Measurements from ENCODE around the gene CNIH2.
"Not testable (repeated sequence)": the region's sequence is repeated elsewhere in the genome, so short reads cannot be mapped to it uniquely, and the experiment has no call there.

The CNIH2 gene

DNA sequence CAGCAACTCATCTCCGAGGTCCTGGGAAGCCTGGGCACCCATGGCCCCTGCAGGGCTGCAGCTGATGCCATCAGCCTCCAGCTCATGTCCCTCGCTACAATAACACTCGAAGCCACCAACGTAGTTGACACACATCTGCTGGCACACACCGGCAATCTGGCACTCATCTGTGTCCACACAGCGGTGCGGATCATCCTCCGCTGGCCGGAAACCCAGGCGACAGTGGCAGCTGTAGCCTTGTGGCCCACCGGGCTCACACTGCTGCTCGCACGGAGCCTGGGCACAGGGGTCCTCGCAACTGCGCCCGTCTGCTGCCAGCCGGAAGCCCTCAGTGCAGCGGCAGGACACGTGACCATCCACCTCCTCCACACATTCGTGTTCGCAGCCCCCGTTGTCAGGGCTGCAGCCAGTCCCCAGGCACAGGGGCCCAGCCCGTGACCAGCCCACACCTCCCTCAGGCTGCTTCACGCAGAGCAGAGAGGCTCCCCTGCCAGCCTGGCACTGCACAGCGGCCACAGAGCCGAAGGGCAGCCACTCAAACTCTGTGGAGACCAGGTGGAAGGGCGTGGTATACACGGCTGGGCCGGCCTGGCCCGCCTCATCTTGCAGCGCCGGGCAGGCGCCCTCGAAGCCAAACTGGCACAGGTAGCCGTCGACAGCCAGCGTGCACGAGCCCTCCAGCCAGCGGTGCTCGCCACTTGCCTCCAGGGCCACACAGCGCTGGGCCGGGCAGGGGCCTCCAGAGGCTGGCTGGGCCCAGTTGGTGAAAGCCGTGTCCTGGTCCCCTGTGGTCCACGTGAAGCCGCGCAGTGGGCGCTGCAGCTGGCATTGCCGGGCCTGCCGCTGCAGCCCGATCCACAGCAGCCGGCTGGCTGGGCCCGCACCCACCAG, 38.2 kb downstream of the CNIH2 start:
- no peak for DNase-seq (ENCODE audit: low read depth)
- H3K4me3 ChIP-seq (ENCODE audit: low read depth, low read length): no peak overlapping the region
- TF ChIP-seq, protein P1, sequence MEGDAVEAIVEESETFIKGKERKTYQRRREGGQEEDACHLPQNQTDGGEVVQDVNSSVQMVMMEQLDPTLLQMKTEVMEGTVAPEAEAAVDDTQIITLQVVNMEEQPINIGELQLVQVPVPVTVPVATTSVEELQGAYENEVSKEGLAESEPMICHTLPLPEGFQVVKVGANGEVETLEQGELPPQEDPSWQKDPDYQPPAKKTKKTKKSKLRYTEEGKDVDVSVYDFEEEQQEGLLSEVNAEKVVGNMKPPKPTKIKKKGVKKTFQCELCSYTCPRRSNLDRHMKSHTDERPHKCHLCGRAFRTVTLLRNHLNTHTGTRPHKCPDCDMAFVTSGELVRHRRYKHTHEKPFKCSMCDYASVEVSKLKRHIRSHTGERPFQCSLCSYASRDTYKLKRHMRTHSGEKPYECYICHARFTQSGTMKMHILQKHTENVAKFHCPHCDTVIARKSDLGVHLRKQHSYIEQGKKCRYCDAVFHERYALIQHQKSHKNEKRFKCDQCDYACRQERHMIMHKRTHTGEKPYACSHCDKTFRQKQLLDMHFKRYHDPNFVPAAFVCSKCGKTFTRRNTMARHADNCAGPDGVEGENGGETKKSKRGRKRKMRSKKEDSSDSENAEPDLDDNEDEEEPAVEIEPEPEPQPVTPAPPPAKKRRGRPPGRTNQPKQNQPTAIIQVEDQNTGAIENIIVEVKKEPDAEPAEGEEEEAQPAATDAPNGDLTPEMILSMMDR (IDR thresholded peaks at IDR 0.05; ENCODE audit: insufficient read depth, low read depth, low read length, missing control alignments): no peak

DNA sequence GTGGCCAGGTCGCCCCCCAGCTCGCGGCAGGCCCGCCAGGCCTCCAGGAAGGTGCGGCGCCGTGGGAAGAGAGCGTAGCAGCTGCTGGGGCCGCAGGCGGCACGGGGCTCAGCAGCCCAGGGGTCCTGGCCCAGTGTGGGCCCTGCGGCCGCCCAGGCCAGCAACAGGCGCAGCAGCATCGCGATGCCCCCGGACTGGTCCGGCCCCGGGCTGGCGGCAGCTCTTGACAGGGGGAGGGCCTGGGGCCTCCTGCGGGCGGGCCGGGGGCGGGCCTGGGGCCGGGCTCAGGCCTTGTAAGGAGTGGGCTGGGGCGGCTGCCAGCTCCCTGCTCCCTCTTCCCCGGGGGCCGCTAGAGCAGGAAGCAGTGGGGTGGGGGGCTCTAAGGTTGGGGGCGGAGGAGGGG, 38.9 kb downstream of the CNIH2 start, which contains the start of gene CD248:
Gene CD248 (minus strand): TSS at position 196 of the 403 bp plus-strand sequence. CDS start 17 bp downstream, at position 179.
- DNase-seq (ENCODE audit: low read depth): no peak
- no peak within 1 kb of the TSS for H3K4me3 ChIP-seq (ENCODE audit: low read depth, low read length)
- TF ChIP-seq, protein P1 (IDR thresholded peaks at IDR 0.05; ENCODE audit: insufficient read depth, low read depth, low read length, missing control alignments): no peak

DNA sequence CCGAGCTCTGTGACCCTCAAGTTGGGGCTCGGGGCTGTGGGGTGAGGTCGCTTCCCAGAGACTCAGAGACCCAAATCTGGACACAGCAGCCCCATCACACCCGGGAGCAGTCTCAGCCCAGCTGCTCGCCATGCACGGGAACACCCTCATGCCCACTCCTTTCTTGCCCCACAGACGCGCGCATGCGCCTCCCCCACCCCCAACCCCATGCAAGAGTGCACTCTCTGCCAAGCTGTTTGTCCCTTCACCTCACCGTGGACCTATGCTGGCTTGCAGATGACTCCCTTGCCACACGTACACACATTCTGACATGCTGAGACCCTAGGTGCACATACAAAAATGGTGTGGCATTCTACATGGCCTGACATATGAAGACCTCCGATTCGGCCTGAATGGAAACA, 39.3 kb downstream of the CNIH2 start:
- no peak for DNase-seq (ENCODE audit: low read depth)
- TF ChIP-seq, protein P1 (IDR thresholded peaks at IDR 0.05; ENCODE audit: insufficient read depth, low read depth, low read length, missing control alignments): no peak
- H3K4me3 ChIP-seq (ENCODE audit: low read depth, low read length): no peak overlapping the region

DNA sequence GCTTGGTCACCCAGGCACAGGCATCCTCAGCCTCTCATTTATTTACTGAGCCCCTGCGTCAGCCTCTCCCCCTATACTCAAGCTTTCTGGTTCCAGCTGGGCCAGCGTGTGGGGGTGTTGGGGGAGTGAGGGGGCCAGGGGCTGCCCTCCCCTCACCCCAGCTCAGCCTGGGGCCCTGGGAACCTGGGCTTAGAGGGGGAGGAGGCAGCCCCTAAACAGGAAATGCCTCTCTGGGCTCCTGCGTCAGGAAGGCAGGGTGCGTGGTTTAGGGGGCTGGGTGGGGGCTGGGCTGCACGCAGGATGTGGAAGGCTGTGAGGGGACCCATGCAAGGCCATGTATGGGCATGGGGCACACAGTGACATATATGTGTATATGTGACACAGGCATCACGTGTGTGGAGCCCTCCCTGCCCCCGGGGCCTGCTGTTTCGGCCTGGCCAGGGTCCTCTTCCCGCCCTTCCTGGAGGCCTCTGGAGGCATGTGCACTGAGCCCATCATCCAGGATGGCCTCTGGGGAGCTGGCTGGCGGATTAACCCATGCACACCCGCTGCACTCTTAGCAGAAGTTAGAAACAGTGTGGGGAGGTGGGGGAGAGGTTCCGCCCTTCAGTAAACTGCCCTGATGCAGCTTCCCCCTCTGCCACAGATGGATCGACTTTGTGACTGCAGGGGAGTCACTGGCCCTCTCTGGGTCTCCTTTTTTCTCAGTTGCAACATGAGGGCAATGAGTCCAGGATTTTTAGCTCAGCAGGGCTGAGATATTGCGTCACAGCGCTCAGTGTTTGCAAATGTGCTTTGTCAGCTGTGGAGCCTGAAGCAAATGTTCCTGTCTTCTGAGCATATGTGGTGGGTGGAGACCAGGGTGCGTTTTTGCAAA, 40.0 kb downstream of the CNIH2 start:
- DNase-seq (ENCODE audit: low read depth): peak; percentile 39
- no peak overlapping the region for H3K4me3 ChIP-seq (ENCODE audit: low read depth, low read length)
- TF ChIP-seq, protein P1 (IDR thresholded peaks at IDR 0.05; ENCODE audit: insufficient read depth, low read depth, low read length, missing control alignments): no peak

DNA sequence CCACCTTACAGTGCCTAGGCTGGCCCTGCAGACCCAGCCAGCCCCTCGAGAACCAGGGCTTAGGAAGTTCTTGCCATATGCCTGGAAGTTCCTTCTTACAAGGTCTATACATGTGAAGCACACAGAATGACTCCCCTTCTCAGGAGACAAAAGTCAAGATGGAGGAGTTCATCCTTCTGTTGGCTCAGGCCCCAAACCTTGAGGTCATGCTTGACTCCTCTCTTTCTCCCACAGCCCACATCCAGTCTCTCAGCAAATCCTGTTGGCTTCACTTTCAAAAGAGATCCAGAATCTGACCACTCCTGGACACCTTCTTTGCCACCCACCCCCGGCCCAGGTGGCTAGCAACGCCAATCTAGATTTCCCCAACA, 40.6 kb downstream of the CNIH2 start:
- TF ChIP-seq, protein P1 (IDR thresholded peaks at IDR 0.05; ENCODE audit: insufficient read depth, low read depth, low read length, missing control alignments): no peak
- H3K4me3 ChIP-seq (ENCODE audit: low read depth, low read length): no peak overlapping the region
- no peak for DNase-seq (ENCODE audit: low read depth)

DNA sequence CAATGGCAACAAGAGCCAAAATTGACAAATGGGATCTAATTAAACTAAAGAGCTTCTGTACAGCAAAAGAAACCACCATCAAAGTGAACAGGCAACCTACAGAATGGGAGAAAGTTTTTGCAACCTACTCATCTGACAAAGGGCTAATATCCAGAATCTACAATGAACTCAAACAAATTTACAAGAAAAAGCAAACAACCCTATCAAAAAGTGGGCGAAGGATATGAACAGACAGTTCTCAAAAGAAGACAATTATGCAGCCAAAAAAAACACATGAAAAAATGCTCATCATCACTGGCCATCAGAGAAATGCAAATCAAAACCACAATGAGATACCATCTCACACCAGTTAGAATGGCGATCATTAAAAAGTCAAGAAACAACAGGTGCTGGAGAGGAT, 42.3 kb downstream of the CNIH2 start:
- DNase-seq (ENCODE audit: low read depth); H3K4me3 ChIP-seq (ENCODE audit: low read depth, low read length): not testable (repeated sequence)

DNA sequence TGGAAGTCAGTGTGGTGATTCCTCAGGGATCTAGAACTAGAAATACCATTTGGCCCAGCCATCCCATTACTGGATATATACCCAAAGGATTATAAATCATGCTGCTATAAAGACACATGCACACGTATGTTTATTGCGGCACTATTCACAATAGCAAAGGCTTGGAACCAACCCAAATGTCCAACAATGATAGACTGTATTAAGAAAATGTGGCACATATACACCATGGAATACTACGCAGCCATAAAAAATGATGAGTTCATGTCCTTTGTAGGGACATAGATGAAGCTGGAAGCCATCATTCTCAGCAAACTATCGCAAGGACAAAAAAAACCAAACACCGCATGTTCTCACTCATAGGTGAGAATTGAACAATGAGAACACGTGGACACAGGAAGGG, 42.8 kb downstream of the CNIH2 start:
- DNase-seq (ENCODE audit: low read depth); H3K4me3 ChIP-seq (ENCODE audit: low read depth, low read length): not testable (repeated sequence)
